ENCODE data around the gene TTYH3. TPM values are rescaled to one million over a fixed set of nuclear protein-coding genes. Genes with fewer than 3 reads are reported as not detected.

TTYH3 gene
- total RNA-seq, 2 experiments from 2014 or later: 9.7 to 10.2 TPM

DNA sequence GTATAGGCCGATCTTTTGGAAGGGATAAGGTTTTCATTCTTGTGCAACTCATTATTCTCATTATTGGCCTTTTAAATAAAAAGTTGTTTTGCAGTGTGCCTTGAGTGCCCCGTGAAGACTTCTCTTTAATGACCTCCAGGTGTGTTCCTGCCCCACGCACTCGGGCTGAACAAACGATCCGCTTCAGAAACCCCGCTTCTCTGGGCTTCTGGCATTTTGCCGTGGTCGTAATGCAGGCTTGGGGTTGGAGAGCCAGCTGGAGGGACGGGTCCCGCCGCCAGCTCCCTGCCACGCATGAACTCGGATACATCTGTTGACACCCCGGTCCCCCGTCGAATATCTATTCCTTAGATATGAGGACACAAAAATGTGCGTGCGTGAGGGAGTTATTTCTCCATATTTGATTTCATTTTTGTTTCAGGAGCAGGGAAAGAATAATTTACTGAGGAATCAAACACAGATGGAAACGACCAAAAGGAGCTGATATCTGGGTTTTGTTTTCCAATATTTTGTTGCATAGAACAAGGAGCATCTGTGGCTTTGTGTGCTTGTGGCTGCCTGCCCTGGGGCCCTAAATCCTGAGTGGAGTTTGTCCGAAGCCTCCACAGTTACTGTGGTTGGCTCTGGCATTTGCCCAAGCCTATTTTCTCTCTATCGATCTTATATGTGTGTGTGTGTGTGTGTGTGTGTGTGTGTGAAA is 17.0 kb upstream of the TTYH3 start:
- ChIA-PET CTCF (no interaction called here), POLR2A (no interaction called here)
- Mint-ChIP-seq H3K9me3 (no peaks in the 10 kb centered on the region), H3K4me3 (no peak overlapping the region), H3K27me3 (peaks cover 8% of the 10 kb centered on the region), H3K36me3 (ENCODE audit: low read depth) (no peaks in the 10 kb centered on the region), H3K4me1 (no peaks in the 10 kb centered on the region), H3K27ac (no peak overlapping the region)
- DNase-seq: no peak

- DNase-seq: no peak
- Mint-ChIP-seq H3K27me3 (peaks cover 8% of the 10 kb centered on the region), H3K4me1 (no peaks in the 10 kb centered on the region), H3K4me3 (no peak overlapping the region), H3K36me3 (ENCODE audit: low read depth) (no peaks in the 10 kb centered on the region), H3K27ac (no peak overlapping the region), H3K9me3 (no peaks in the 10 kb centered on the region)
- POLR2A ChIA-PET: no interaction called here
- CTCF ChIA-PET: interaction anchor here (0.5 kb wide), 1 partner anchor 176 kb away, joined by 3 read pairs; no protein-coding TSS in a partner anchor
Observed at GRCh38 chr7:2616387-2617324, 15.1 kb upstream of the TTYH3 start.

DNA sequence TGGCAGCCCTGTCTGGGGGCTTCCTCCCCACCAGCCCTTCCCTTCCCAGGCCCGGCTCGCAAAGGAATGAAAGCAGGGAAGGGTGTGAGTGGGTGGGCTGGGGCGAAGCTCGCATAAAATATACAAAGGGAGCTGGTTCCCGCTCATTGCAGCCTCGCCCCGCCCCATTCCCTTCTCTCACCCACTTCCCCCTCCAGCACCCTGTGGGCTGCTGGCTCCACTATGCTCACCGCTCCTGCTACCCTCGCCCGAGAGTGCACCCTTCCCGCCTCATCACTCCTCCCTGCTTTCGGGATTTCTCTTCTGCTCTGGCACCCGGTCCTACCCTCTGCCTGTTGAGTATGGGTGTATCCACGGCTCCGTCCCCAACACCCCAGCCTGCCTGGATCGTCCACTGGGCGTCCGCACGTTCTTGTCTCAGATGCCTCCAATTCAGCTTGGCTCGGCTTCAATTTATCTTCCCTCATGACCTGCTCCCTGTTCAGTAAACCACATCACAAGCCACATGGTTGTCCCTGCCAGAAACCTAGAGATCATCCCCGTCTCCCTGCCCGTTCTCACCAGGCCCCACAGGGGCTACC is 14.4 kb upstream of the TTYH3 start:
- no peak for DNase-seq
- POLR2A ChIA-PET: no interaction called here
- Mint-ChIP-seq H3K4me1 (no peaks in the 10 kb centered on the region), H3K4me3 (no peak overlapping the region), H3K27me3 (peaks cover 8% of the 10 kb centered on the region), H3K36me3 (ENCODE audit: low read depth) (no peaks in the 10 kb centered on the region), H3K9me3 (no peaks in the 10 kb centered on the region), H3K27ac (no peak overlapping the region)
- CTCF ChIA-PET: no interaction called here

DNA sequence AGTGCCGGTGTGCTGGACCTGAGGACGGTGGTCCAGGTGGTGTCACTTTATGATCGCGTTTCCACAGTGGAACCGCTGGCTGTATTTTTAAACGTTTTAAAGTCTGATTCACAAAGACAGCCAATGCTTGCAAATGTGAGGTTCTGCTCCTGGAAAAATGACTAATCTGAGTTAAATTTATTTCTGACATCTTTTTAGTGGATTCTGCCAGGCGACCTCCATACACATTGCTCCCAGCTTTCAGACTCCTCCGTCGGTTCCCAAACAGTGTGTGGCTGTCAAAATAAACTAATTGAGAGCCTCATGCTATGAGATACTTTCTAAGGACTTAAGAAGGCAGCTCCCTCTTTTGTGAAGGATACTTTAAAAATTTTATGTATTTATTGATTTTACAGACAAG is 12.7 kb upstream of the TTYH3 start:
- no peak overlapping the region for H3K4me3 Mint-ChIP-seq
- no peaks in the 10 kb centered on the region for H3K36me3 Mint-ChIP-seq (ENCODE audit: low read depth)
- ChIA-PET CTCF (interaction anchor here (1.2 kb wide), 1 partner anchor 148 kb away, joined by 3 read pairs; no protein-coding TSS in a partner anchor), POLR2A (no interaction called here)
- no peak overlapping the region for H3K27ac Mint-ChIP-seq
- no peak for DNase-seq
- no peaks in the 10 kb centered on the region for H3K4me1 Mint-ChIP-seq
- H3K9me3 Mint-ChIP-seq: no peaks in the 10 kb centered on the region
- H3K27me3 Mint-ChIP-seq: peaks cover 8% of the 10 kb centered on the region

- POLR2A ChIA-PET: no interaction called here
- Mint-ChIP-seq H3K9me3 (no peaks in the 10 kb centered on the region), H3K27me3 (peaks cover 8% of the 10 kb centered on the region), H3K27ac (no peak overlapping the region), H3K4me3 (no peak overlapping the region), H3K36me3 (ENCODE audit: low read depth) (no peaks in the 10 kb centered on the region), H3K4me1 (no peaks in the 10 kb centered on the region)
- CTCF ChIA-PET: no interaction called here
- no peak for DNase-seq
Observed at GRCh38 chr7:2621061-2621828, 10.5 kb upstream of the TTYH3 start.

GRCh38 chr7:2621948-2622640 is 9.7 kb upstream of the TTYH3 start:
- DNase-seq: no peak
- Mint-ChIP-seq H3K9me3 (no peaks in the 10 kb centered on the region), H3K27me3 (peaks cover 8% of the 10 kb centered on the region), H3K27ac (no peak overlapping the region), H3K36me3 (ENCODE audit: low read depth) (no peaks in the 10 kb centered on the region), H3K4me3 (no peak overlapping the region), H3K4me1 (no peaks in the 10 kb centered on the region)
- CTCF ChIA-PET: no interaction called here
- POLR2A ChIA-PET: no interaction called here

DNA sequence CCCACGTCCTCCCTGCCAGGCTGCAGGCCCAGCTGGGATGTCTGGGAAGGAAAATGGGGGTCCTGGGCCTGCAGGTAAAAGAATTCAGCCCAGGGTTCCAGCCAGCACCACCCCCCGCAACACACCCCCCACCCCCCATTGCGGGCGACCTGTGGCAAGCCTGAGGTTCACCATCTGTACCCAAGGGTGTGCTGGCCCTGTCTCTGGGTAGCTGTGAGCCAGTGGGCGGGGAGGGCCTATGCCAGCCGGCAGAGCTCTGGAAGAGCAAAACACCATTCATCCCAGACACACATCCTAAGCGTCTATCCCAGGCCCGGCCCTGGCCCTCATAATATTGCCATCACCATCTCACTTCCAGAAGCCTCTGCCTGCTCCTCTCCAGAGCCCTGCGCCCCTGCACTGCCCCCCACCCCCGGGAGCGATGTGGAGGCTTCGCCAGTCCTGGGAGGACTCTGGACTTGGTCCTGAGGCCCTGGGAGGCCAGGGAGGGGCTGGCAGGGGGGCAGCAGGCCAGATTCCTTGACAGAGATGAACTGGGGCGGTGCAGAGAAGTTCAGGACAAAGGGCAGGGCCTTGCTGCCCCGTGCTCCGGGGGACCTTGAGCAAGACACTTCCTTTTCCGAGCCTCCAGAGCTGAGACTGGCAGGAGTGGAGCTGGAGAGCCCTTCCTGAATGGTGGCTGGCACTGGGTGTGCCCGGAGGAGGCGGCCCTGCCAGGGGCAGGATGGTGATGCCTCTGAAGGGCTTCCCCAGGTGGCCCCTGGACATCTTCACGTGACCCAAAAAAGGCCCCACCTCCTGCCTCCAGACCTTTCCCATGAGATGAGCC is 8.7 kb upstream of the TTYH3 start:
- no peaks in the 10 kb centered on the region for H3K9me3 Mint-ChIP-seq
- no peak for DNase-seq
- CTCF ChIA-PET: no interaction called here
- no peak overlapping the region for H3K27ac Mint-ChIP-seq
- no peaks in the 10 kb centered on the region for H3K4me1 Mint-ChIP-seq
- H3K4me3 Mint-ChIP-seq: no peak overlapping the region
- no peaks in the 10 kb centered on the region for H3K36me3 Mint-ChIP-seq (ENCODE audit: low read depth)
- POLR2A ChIA-PET: no interaction called here
- H3K27me3 Mint-ChIP-seq: peaks cover 2% of the 10 kb centered on the region

GRCh38 chr7:2623698-2624014 is 8.1 kb upstream of the TTYH3 start:
- H3K36me3 Mint-ChIP-seq (ENCODE audit: low read depth): no peaks in the 10 kb centered on the region
- no peak overlapping the region for H3K4me3 Mint-ChIP-seq
- ChIA-PET CTCF (no interaction called here), POLR2A (no interaction called here)
- no peaks in the 10 kb centered on the region for H3K9me3 Mint-ChIP-seq
- DNase-seq: no peak
- no peaks in the 10 kb centered on the region for H3K4me1 Mint-ChIP-seq
- no peak overlapping the region for H3K27ac Mint-ChIP-seq
- no peaks in the 10 kb centered on the region for H3K27me3 Mint-ChIP-seq

- H3K36me3 Mint-ChIP-seq (ENCODE audit: low read depth): no peaks in the 10 kb centered on the region
- CTCF ChIA-PET: interaction anchor here (0.6 kb wide), 1 partner anchor 81 kb away, joined by 3 read pairs; no protein-coding TSS in a partner anchor
- no peaks in the 10 kb centered on the region for H3K4me1 Mint-ChIP-seq
- no peak for DNase-seq
- no peaks in the 10 kb centered on the region for H3K9me3 Mint-ChIP-seq
- no peak overlapping the region for H3K4me3 Mint-ChIP-seq
- POLR2A ChIA-PET: interaction anchor here (1.8 kb wide), 1 partner anchor 19 kb away, joined by 3 read pairs; no protein-coding TSS in a partner anchor
- no peak overlapping the region for H3K27ac Mint-ChIP-seq
- no peaks in the 10 kb centered on the region for H3K27me3 Mint-ChIP-seq
Observed at GRCh38 chr7:2624293-2624886, 7.4 kb upstream of the TTYH3 start.

- CTCF ChIA-PET: no interaction called here
- no peaks in the 10 kb centered on the region for H3K36me3 Mint-ChIP-seq (ENCODE audit: low read depth)
Observed at GRCh38 chr7:2626498-2627117, 5.2 kb upstream of the TTYH3 start.

GRCh38 chr7:2627258-2628129 is 4.3 kb upstream of the TTYH3 start:
- H3K36me3 Mint-ChIP-seq (ENCODE audit: low read depth): no peaks in the 10 kb centered on the region
- no peak overlapping the region for H3K4me3 Mint-ChIP-seq
- H3K9me3 Mint-ChIP-seq: no peaks in the 10 kb centered on the region
- no peak for DNase-seq
- ChIA-PET CTCF (interaction anchor here (1.4 kb wide), 1 partner anchor 17 kb away, joined by 3 read pairs; no protein-coding TSS in a partner anchor), POLR2A (no interaction called here)
- H3K27ac Mint-ChIP-seq: no peak overlapping the region
- H3K4me1 Mint-ChIP-seq: peaks cover 7% of the 10 kb centered on the region
- no peaks in the 10 kb centered on the region for H3K27me3 Mint-ChIP-seq

More at GRCh38 chr7:2626498-2627117, 5.2 kb upstream of the TTYH3 start:
- Mint-ChIP-seq H3K9me3 (no peaks in the 10 kb centered on the region), H3K27ac (no peak overlapping the region), H3K27me3 (no peaks in the 10 kb centered on the region), H3K4me3 (no peak overlapping the region), H3K4me1 (peaks cover 5% of the 10 kb centered on the region)
- POLR2A ChIA-PET: no interaction called here
- DNase-seq: no peak

Data from activated CD4-positive, alpha-beta memory T cell treated with anti-CD3 and anti-CD28 coated beads, Interleukin-2, amount 10 ng/mL, durations not matched to agents 7 days and 5 days (primary cell).